Measurements from ENCODE around the gene MAB21L1. TPM values are rescaled to one million over a fixed set of nuclear protein-coding genes. Genes with fewer than 3 reads are reported as not detected.

Gene MAB21L1
- total and polyA plus RNA-seq, 2 of the 8 experiments (the other 6 are each of a cell fraction or from before 2014, with no cell fraction given), result not detected

- TF ChIP-seq ATF3 (IDR thresholded peaks at IDR 0.05; ENCODE audit: insufficient read depth, low read depth, low read length) (no peak), TCF12 (IDR thresholded peaks at IDR 0.05; ENCODE audit: low read depth, low read length) (no peak), EZH2 (IDR thresholded peaks at IDR 0.05; ENCODE audit: low read depth, low read length, severe bottlenecking) (no peak), JUND (IDR thresholded peaks at IDR 0.05; ENCODE audit: low read length) (no peak), RFX5 (IDR thresholded peaks at IDR 0.05; ENCODE audit: borderline replicate concordance, low read depth, low read length) (no peak), FOSL1 (IDR thresholded peaks at IDR 0.05; ENCODE audit: insufficient read depth, low read depth, low read length) (no peak), BCL11A (IDR thresholded peaks at IDR 0.05; ENCODE audit: low read depth in 2 of 2, low read length in 2 of 2) (no peak), SAP30 (IDR thresholded peaks at IDR 0.05; ENCODE audit: insufficient read depth, insufficient replicate concordance, low read length) (no peak), CEBPB (IDR thresholded peaks at IDR 0.05; ENCODE audit: low read depth, low read length) (peak; percentile 6; the same call in 1 of the 2 replicates), SP2 (IDR thresholded peaks at IDR 0.05; ENCODE audit: low read length) (no peak), CHD1 (IDR thresholded peaks at IDR 0.05; ENCODE audit: low read depth, low read length) (no peak), KDM1A (IDR thresholded peaks at IDR 0.05; ENCODE audit: borderline replicate concordance, low read length) (no peak), E2F6 (IDR thresholded peaks at IDR 0.05) (peak; percentile 77), CTBP2 (IDR thresholded peaks at IDR 0.05; ENCODE audit: borderline replicate concordance, insufficient read depth, insufficient read length, low read length) (no peak), POU5F1 (IDR thresholded peaks at IDR 0.05; ENCODE audit: low read depth, low read length) (no peak), RAD21 (IDR thresholded peaks at IDR 0.05 in 1 of 2, conservative IDR thresholded peaks at IDR 0.05 in 1 of 2; ENCODE audit: low read depth in 2 of 2, low read length in 2 of 2) (no peak), SUZ12 (IDR thresholded peaks at IDR 0.05; ENCODE audit: low read length) (peak; percentile 78), MAFK (IDR thresholded peaks at IDR 0.05; ENCODE audit: low read depth, low read length) (no peak), RXRA (IDR thresholded peaks at IDR 0.05; ENCODE audit: insufficient read depth, low read depth, low read length) (no peak), HDAC2 (IDR thresholded peaks at IDR 0.05; ENCODE audit: borderline replicate concordance in 1 of 2, low read depth in 2 of 2, low read length in 2 of 2) (no peak), SP1 (IDR thresholded peaks at IDR 0.05; ENCODE audit: low read depth, low read length) (no peak)
Observed at GRCh38 chr13:35470671-35471661, 5.5 kb downstream of the MAB21L1 start (continued).

All from H1 (cell line).